Fibroblast of skin of scalp (primary cell): ENCODE measurements around the gene MMP24.
"Not testable (repeated sequence)": the region's sequence is repeated elsewhere in the genome, so short reads cannot be mapped to it uniquely, and the experiment has no call there.

Experiments used
- DNase-seq: peaks from one replicate; pipeline ENCODE4 v3.0.0-alpha.2; 2013

Gene MMP24

DNA sequence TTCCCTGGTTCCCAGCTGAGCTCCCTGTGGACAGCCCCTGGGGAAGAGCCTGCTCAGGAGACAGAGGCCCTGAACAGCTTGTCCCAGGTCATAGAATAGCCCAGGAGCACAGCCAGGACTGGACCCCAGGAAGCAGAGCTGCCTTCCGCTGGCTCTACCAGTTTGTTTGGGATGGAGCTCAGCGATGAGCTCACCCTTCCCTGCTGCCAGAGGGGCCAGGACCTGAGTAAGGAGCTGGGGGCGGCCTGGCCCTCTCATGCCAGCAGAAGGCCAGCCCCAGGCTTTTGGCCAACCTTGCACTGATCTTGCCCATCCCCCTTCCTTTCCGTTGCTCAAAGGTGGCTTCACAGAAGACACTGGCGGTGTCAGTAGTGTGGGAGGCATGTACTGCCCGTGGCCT, 33.9 kb downstream of the MMP24 start:
- DNase-seq = no peak

DNA sequence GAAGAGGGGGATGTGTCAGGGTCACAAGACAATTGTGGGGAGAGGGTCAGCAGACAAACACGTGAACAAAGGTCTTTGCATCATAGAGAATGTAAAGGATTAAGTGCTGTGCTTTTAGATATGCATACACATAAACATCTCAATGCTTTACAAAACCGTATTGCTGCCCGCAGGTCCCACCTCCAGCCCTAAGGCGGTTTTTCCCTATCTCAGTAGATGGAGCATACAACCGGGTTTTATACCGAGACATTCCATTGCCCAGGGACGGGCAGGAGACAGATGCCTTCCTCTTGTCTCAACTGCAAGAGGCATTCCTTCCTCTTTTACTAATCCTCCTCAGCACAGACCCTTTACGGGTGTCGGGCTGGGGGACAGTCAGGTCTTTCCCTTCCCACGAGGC, 35.8 kb downstream of the MMP24 start:
- not testable (repeated sequence) for DNase-seq

DNA sequence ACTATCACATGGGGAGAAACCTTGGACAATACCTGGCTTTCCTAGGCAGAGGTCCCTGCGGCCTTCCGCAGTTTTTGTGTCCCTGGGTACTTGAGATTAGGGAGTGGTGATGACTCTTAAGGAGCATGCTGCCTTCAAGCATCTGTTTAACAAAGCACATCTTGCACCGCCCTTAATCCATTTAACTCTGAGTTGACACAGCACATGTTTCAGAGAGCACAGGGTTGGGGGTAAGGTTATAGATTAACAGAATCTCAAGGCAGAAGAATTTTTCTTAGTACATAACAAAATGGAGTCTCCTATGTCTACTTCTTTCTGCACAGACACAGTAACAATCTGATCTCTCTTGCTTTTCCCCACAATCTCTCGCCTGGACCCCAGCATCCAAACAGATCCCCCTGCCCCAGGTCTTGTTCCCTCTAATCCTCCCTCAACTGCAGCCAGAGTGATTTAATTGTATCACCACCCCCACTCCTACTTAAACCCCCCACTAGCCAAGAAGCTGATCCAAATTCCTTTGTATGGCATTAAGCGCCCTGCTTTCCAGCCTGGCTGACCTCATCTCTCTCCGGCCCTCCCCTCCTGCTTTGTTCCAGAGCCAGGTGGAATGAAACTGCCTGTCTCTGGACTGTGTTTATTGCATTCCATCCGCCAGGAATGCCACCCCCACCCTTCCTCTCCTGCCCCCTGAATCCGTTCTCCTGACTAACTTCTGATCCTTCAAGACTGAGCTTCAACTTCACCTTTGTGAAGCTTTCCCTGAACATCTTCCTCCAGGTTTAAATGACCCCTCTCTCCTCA, 36.4 kb downstream of the MMP24 start:
- peak; percentile 55 for DNase-seq

DNA sequence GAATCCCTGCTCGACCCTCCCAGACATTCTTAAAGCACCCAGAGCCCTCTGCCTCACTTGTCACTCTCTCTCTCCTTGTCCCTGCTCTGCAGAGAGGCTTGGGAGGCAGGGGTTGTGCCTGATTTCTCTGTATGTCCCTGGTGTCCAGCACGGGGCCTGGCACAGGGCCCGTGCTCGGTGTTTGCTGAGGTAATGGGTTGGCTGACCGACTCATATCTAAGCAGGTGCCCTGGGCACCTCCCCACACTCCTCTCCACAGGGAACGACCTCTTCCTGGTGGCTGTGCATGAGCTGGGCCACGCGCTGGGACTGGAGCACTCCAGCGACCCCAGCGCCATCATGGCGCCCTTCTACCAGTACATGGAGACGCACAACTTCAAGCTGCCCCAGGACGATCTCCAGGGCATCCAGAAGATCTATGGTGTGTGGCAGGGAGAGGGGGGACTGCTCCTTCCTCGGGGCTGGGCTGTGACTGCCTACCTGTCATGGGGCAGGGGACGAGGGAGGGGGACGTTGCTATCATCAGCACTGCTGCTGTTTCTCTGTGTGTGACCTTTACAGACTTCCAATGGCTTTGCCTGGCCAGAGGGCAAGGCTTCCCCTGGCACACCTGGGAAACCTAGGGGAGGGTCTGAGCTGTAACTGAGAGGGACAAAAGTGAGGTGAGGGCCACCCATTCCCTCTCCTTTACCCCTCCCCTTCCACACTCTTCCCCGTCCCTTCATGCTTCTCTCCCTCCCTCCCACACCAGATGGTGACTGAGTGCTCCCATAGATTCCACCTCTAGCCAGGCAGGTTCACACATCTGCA, 37.2 kb downstream of the MMP24 start:
- no peak for DNase-seq

DNA sequence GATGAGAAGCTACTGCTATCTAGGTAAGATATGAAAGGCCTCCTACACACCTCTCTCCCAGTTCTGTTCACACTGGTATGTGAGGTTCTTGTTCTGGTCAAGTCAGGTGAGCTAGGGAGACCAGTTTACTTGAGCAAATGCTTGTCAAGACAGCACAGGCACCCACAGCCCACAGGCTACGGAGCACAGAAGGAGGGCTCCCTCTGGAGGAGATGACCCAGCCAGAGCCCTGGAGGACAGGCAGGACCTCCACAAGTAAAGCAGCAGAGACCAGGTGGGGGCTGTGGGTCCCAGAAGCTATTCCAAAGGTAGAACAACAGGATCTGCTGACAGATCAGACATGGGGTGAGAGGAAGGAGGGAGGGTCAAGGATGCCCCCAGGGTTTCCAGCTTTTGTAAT, 38.3 kb downstream of the MMP24 start:
- no peak for DNase-seq

DNA sequence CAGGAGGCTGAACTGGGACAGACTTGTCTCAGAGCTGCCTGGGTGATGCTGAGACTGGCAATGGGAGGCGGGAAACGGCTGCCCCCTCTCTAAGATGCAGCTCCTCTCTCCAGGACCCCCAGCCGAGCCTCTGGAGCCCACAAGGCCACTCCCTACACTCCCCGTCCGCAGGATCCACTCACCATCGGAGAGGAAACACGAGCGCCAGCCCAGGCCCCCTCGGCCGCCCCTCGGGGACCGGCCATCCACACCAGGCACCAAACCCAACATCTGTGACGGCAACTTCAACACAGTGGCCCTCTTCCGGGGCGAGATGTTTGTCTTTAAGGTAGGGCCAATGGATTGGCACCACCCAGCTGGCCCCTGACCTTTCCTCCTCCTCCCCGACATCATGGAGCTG, 40.6 kb downstream of the MMP24 start:
- no peak for DNase-seq

DNA sequence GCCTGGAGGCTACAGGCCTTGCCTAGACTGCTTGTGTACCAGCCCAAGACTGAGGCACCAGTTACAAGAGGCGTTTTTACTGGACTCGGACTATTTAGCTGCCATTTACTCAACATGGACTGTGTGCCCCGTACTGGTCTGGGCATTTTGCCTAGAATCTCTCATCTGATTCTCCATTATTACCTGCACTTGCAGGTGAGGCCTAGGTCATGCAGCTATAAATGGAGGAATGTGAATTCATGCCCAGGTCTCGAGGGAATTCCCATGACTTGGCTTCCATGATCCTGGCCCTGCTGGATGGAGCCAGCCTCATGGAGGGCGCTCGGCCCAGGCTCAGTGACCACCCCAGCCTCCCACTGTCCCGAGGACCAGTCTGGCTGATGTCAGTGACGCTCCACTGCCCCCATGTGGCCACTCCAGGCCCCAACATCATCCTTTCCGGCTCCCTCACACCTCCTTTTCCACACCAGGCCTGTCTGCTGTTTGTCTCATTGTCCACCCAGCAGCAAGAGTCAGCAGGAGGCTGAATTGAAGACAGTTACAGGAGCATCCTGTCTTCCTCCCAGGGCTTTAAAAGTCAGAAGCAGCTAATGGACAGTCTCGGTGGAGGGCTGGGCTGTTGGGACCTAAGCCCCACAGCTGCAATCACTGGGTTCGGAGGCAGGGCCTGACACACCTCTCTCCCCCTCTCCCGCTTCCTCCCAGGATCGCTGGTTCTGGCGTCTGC, 42.7 kb downstream of the MMP24 start:
- peak; percentile 61 for DNase-seq

DNA sequence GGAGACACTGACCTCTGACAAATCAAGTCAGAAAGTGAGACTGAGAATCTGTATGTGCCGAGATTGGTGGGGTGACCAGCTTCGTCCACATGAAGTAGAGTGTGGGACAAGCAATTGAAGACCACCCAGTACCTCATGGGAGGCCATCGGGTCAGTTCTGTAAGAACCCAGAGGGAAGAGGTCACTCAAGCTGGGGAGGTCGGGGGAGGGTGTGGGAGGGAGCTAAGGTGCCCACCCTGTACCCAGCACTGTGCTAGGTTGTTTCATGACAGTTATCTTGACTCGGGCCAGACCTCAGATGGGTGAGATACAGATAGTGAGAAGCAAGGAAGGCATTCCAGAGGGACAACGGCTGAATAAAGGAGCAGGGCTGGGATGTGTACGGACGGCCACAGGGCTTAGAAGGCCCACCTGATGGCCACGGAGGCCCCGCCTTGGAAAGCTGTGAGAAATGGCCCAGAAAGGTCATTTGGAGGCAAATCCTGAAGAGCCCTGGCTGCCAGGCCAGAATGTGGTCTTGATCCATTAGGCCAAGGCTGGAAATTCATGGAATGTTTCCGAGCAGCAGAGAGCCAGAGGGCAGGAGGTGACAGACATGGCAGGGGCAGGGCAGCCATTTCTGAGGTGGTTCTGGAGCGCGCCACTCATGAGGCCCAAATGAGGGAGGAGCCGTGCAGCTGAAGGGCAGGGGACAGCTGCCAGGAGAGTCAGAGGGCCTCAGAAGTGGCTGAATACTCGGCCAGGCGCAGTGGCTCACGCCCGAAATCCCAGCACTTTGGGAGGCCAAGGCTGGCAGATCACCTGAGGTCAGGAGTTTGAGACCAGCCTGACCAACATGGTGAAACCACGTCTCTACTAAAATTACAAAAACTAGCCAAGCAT, 43.8 kb downstream of the MMP24 start:
- DNase-seq = no peak

DNA sequence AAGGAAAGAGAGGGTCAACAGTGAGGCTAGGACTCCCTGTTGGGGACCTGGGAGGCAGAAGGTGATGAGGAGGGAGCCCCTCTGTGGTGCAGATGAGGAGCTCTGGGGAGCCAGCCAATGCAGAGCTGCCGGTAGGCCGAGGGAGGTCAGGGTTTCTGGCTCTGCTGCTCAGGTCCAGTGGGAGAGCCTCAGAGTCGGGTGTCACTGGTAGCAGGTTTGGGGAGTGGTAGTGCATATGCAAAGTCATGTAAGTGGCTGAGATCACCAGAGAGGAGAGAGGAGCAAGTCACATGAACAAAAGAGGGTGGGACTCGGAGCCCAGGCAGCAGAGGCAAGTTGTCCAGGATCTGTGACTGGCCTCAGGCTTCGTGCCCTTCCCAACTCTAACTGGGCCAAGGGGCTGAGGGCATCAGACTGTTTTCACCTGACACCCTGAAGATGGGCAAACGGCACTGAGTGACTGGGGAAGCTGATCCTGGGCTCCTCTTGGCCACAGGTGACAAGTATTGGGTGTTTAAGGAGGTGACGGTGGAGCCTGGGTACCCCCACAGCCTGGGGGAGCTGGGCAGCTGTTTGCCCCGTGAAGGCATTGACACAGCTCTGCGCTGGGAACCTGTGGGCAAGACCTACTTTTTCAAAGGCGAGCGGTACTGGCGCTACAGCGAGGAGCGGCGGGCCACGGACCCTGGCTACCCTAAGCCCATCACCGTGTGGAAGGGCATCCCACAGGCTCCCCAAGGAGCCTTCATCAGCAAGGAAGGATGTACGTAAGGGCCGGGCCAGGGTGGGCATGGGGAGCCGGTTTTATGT, 44.8 kb downstream of the MMP24 start:
- DNase-seq = no peak

DNA sequence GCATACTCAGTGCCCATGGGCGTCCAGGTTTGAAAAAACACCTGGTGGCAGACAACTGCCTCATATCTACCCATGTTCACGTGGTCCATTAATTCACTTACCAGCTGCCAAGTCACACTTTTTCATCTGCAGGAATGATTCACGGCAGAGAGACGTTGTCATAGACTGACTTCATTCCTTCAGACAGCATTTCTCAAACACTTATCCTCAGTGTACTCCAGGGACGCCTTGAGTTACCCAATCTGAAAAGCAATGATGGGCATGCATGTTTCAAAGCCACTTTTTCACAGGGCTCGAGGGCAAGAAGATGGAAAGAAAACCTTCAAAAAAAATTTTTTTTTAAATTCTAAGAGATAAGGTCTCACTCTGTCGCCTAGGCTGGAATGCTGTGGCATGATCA, 45.4 kb downstream of the MMP24 start:
- DNase-seq = peak; percentile 33

DNA sequence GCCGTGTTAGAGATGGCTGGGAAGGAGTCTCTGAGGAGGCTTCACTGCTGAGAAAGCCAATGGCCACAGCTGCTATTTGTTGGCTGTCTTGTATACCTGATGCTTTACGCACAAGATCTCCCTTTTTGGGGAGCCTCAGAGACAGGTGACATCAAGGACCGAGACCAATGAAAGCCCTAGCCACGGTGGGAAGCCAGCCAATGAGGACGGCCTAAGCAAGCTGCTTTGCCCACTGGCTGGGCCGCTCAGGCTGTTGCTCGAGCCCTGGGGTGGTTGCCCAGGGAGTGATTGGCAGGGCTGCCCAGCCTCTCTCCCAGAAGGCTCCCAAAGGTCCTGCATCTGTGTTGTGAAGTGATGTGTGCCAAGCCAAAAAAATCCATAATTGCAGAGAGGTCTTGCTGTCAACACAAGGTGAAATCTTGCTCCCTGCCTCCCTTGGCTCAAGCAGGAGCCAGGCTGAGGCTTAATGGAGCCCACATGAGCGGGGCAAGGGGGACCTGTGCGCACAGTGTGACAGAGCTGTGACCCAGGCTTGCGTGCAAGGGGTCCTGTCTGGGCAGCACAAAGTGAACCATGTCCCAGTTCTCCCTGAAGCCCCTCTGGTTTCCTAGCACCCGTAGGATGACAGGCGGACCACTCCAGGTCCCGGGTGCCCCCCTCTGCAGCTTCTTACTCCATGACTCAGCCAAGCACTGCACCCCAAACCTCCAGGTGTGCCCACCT, 47.1 kb downstream of the MMP24 start:
- no peak for DNase-seq

DNA sequence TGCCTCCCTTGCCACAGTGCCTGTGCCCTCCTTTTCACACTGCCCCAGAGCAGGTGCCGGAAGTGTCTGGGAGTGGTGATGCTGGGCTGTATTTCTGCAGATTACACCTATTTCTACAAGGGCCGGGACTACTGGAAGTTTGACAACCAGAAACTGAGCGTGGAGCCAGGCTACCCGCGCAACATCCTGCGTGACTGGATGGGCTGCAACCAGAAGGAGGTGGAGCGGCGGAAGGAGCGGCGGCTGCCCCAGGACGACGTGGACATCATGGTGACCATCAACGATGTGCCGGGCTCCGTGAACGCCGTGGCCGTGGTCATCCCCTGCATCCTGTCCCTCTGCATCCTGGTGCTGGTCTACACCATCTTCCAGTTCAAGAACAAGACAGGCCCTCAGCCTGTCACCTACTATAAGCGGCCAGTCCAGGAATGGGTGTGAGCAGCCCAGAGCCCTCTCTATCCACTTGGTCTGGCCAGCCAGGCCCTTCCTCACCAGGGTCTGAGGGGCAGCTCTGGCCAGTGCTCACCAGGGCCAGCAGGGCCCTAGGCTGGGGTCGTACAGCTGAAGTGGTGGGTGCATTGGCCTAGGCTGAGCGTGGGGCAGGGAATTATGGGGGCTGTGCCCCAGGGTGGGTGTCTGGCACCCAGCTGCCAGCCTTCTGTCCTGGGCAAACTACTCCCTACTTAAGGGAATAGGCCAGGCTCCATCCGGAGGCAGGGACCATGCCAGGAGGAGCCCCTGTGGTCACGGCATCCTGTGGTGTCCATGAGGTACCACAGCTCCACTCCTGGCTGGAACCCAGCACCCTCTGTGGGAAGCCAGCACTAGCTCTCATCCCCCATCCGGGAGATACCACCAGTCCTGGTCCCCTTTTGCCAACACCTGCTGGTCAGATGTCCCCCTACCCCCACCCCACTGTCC, 47.9 kb downstream of the MMP24 start:
- no peak for DNase-seq

DNA sequence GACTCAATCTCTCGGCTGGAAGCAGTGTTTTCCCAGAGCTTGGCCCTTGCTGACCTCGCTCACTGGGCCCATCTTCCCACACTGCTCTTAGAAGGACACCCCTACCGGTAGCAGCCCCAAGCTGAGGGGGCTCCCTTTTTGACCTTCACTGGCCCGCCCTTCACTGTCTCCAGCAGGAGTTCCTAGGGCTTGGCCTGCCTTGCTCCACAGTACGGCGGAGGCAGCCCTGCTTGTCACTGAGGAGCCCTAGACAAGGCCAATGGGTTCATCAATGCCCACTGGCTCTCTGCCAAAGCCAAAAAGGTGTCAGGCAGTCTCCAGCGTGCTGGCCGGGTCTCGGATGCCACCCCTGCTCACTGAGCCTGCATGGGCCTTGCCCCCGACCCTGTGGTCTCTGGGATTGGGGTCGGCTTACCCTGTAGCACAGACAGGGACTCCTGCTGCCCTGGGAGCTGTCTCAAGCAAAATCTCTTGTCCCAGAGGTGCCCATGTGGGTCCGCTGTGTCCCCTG, 49.3 kb downstream of the MMP24 start:
- no peak for DNase-seq

DNA sequence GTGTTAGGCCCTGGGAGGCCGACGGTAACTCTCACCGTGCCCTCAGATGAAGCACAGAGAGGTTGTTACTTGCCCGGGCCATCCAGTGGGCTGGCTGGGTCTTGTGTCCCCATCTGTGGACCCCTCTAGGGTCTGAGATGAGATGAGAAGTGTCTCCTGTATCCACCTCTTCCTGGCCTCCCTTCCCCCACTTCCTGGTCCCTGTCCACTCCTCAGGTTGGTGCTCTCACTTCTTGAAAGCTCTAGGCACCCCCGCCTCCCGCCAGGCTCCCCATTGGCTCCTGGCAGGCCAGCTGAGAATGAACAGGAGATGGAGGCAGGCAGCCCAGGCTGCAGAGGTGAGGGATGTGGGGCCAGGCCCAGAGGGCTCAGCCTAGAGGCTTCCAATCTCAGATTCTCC, 49.9 kb downstream of the MMP24 start:
- DNase-seq = no peak

DNA sequence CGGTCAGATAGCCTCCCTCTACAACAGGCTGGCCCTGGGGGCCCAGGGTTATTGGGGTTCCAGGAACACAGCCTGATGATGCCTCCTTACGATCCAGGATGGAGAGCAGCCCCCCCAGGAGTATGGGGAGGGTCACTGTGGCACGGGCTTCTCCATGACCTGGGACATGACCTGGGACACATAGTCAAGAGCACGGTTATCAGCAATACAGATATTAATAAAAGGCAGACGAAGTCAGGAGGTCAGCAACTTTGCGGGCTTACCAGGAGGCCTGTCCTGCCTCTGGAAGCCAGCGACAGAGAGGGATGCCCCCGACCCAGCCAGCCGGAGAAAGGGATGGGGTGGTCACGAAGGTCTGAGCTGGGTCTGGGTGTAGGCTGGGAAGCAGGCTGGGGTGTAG, 50.6 kb downstream of the MMP24 start:
- DNase-seq = no peak

DNA sequence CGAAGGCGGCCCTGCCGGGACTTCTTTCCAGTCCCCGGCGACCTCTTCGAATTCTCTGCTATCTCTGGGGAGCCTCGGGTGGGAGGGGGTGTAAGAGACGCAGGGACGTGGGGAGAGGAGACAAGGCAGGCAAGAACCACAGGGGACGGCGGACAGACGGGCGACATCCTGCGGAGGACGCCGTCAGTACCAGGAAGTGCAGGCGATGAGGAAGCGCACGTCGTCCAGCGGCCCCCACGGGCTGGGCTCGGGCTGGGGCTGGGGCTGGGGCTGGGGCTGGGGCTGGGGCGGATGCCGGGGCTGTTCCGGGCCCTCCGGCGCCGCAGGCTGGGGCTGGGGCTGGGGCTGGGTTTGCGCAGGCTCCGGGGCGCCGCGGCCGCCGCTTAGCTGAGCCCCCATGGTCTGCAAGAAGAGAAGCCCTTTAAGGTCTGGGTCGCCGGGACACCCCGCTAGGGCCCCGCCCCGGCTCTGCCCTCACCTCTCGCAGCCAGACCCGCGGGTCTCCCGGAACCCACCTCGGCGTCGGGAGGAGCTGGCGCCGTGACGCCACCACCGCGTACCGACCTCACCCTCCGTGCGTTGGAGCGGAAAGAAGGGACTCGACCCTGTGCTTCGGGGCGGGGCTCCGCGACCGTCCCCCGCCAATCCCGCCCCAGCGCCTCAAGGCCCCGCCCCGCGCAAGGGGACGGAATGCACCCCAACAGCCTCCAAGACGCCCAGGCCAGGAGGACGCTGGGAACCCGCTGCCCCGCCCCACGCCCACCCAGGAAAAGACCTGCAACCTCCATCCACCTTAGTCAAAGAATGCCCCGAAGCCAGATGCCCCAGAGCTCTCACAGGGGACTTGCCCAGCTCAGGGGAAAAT, 51.3 kb downstream of the MMP24 start, which contains the start of gene MMP24OS:
Gene MMP24OS, minus strand, starts transcription at position 592 of the 865 bp plus-strand sequence. Its CDS starts 193 bp downstream, at position 399.
- DNase-seq = peak; percentile 88

DNA sequence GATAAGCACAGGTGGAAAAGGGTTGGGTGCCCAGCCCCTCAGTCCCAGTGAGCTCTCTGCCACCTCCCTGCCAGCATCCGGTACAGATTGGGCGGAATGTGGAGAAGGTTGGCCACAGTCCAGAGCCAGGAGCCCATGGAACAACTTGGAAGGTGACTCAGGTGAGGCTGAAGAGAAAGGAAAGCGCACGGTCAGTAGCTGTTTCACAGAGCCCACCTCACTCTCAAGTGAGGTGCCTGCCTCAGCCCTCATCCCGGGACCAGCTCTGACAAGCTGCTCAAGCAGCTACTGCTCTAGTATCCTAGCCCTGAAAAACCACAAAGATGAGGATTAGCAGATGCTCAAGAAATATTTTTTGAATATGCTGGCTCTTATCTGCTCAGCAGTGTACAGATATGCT, 52.5 kb downstream of the MMP24 start:
- no peak for DNase-seq

DNA sequence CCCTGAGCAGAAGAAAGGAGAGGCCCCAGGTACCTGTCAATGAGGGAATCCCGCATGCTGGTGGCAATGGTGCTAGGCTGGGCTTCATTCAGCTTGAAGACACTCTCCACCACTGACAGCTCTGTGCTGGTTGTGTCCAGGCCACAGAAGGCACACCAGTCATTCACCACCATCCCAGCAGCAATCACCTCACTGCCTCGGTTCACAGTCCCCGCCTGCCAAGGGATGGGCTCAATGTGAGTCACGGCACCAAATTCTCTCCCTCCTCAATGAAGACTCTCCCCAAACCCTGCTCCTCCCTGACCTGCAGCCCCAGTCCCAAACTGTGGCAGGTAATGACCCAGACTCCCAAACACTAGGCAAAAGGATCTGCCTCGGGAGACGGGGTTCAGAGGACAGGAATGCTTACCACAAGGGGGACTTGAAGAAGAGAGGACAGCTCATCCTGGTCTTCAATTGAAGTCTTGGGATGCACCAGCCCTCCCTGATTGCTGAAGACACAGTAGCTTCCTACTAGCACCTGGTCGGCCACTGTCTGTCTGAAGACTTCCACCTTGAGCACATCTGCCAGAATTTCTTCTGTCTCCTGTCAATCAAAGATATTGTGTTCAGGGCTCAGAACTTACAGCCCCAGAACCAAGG, 53.2 kb downstream of the MMP24 start:
- DNase-seq = no peak
